ENCODE measurements around the gene RNF150. TPM values are rescaled to one million over a fixed set of nuclear protein-coding genes. Genes with fewer than 3 reads are reported as not detected.

RNF150 gene
- total and polyA plus RNA-seq, 7 donors = 0.46 to 69.0 (median 53.2) TPM

GRCh38 chr4:141022111-141022695 lies 111.1 kb downstream of the RNF150 start:
- 69 to 77% methylated on average over 3 of the region's 3 CpGs for WGBS, 2 donors
- intact Hi-C loops (cut with DNase I) = loop anchor here (5.0 to 10.0 kb wide), 3 partner anchors 35 to 157 kb away; no protein-coding TSS in a partner anchor
- TF ChIP-seq POLR2A (IDR thresholded peaks at IDR 0.05) (no peak), CTCF (IDR thresholded peaks at IDR 0.05) (no peak), EP300 (IDR thresholded peaks at IDR 0.05) (no peak), POLR2AphosphoS5 (IDR thresholded peaks at IDR 0.05) (no peak)
- H3K4me3 ChIP-seq = no peak overlapping the region
- H3K27ac ChIP-seq = peak overlapping the region; percentile 50 to 83 (median 74)
- H3K27me3 ChIP-seq = no peaks in the 10 kb centered on the region
- H3K36me3 ChIP-seq = no peaks in the 10 kb centered on the region
- no peak for DNase-seq
- no peaks in the 10 kb centered on the region for H3K9me3 ChIP-seq
- H3K4me1 ChIP-seq = peaks cover 0 to 80% (median 65%) of the 10 kb centered on the region in 4 donors

GRCh38 chr4:141021397-141022110 lies 111.7 kb downstream of the RNF150 start:
- H3K9me3 ChIP-seq = no peaks in the 10 kb centered on the region
- H3K36me3 ChIP-seq = no peaks in the 10 kb centered on the region
- TF ChIP-seq POLR2A (IDR thresholded peaks at IDR 0.05) = no peak
- TF ChIP-seq POLR2AphosphoS5 (IDR thresholded peaks at IDR 0.05) = peak in 1 of 4 donors; percentile 2
- H3K4me3 ChIP-seq = no peak overlapping the region
- DNase-seq = no peak
- no peaks in the 10 kb centered on the region for H3K27me3 ChIP-seq
- 69 to 87% methylated on average over 3 of the region's 3 CpGs for WGBS, 2 donors
- peak overlapping the region; percentile 50 to 83 (median 74) for H3K27ac ChIP-seq
- intact Hi-C loops (cut with DNase I) = loop anchor here (5.0 to 10.0 kb wide), 3 partner anchors 36 to 157 kb away; no protein-coding TSS in a partner anchor
- H3K4me1 ChIP-seq = peaks cover 0 to 80% (median 65%) of the 10 kb centered on the region in 4 donors

GRCh38 chr4:141020801-141021261 lies 112.4 kb downstream of the RNF150 start:
- peaks cover 0 to 79% (median 67%) of the 10 kb centered on the region in 4 donors for H3K4me1 ChIP-seq
- TF ChIP-seq POLR2A (IDR thresholded peaks at IDR 0.05) = no peak
- TF ChIP-seq EP300 (IDR thresholded peaks at IDR 0.05) = no peak
- no peak for TF ChIP-seq CTCF (IDR thresholded peaks at IDR 0.05)
- TF ChIP-seq POLR2AphosphoS5 (IDR thresholded peaks at IDR 0.05) = no peak
- H3K9me3 ChIP-seq = no peaks in the 10 kb centered on the region
- intact Hi-C loops (cut with DNase I) = loop anchor here (5.0 to 10.0 kb wide), 3 partner anchors 36 to 156 kb away; no protein-coding TSS in a partner anchor
- DNase-seq = no peak
- H3K27me3 ChIP-seq = no peaks in the 10 kb centered on the region
- WGBS, 2 donors = 73 to 77% methylated on average over 3 of the region's 3 CpGs
- H3K27ac ChIP-seq = peak overlapping the region; percentile 50 to 83 (median 74)
- H3K36me3 ChIP-seq = no peaks in the 10 kb centered on the region
- no peak overlapping the region for H3K4me3 ChIP-seq

GRCh38 chr4:141019768-141020167 lies 113.5 kb downstream of the RNF150 start:
- intact Hi-C loops (cut with DNase I) = loop anchor here (5.0 to 10.0 kb wide), 3 partner anchors 38 to 155 kb away; no protein-coding TSS in a partner anchor
- Histone ChIP-seq H3K4me1 (peaks cover 0 to 78% (median 69%) of the 10 kb centered on the region in 4 donors), H3K27me3 (no peaks in the 10 kb centered on the region), H3K36me3 (no peaks in the 10 kb centered on the region), H3K4me3 (no peak overlapping the region), H3K27ac (peak overlapping the region; percentile 50 to 83 (median 74)), H3K9me3 (no peaks in the 10 kb centered on the region)
- WGBS, 2 donors = 82 to 86% methylated on average over 4 of the region's 4 CpGs
- no peak for DNase-seq
- TF ChIP-seq POLR2A (IDR thresholded peaks at IDR 0.05) (no peak), POLR2AphosphoS5 (IDR thresholded peaks at IDR 0.05) (peak; percentile 41 to 82 (median 62))

GRCh38 chr4:141016117-141016798 lies 117.0 kb downstream of the RNF150 start:
- H3K4me1 ChIP-seq = peaks cover 0 to 82% (median 66%) of the 10 kb centered on the region in 4 donors

More at GRCh38 chr4:141016117-141016798, 117.0 kb downstream of the RNF150 start:
- TF ChIP-seq POLR2AphosphoS5 (IDR thresholded peaks at IDR 0.05) = peak in 3 of 4 donors; percentile 44 to 80 (median 74)
- no peak for TF ChIP-seq POLR2A (IDR thresholded peaks at IDR 0.05)
- TF ChIP-seq EP300 (IDR thresholded peaks at IDR 0.05) = peak in 1 of 4 donors; percentile 27
- TF ChIP-seq CTCF (IDR thresholded peaks at IDR 0.05) = no peak
- intact Hi-C loops (cut with DNase I) = no loop called here
- no peaks in the 10 kb centered on the region for H3K9me3 ChIP-seq
- H3K4me3 ChIP-seq = no peak overlapping the region
- DNase-seq = no peak
- 45 to 69% methylated on average over 8 of the region's 8 CpGs for WGBS, 2 donors
- no peaks in the 10 kb centered on the region for H3K36me3 ChIP-seq
- no peaks in the 10 kb centered on the region for H3K27me3 ChIP-seq
- peak overlapping the region; percentile 19 to 73 (median 66) for H3K27ac ChIP-seq

All from sigmoid colon (tissue), 7 donors.